OCI-LY7 (cell line): ENCODE measurements around the gene UNC5B.

Source experiments
- CTCF ChIP-seq: fragments of 200-600 bp; sonication (generic); conservative IDR thresholded peaks from 2 replicates; pipeline ENCODE4 v1.5.1; 2014; ENCODE audit warnings: mild to moderate bottlenecking, antibody characterized with exemption, low read length, moderate library complexity, mixed read lengths
- EZH2phosphoT487 ChIP-seq: fragments of 200-600 bp; sonication (generic); IDR thresholded peaks from 2 replicates; pipeline ENCODE4 v1.6.1; 2018; ENCODE audit warnings: low read depth, borderline replicate concordance, mild to moderate bottlenecking, mixed run types, antibody characterized with exemption, low read length, moderate library complexity, mixed read lengths

GRCh38 chr10:71264345-71265200, 52.2 kb downstream of the UNC5B start:
- no peak for TF ChIP-seq CTCF
- TF ChIP-seq EZH2phosphoT487: no peak
